Trophoblast cell (in vitro differentiated cells and primary cell): Measurements from ENCODE around the gene TNS1.
A peak's percentile ranks its signal among the peaks of the same experiment; 100 is the strongest.

Source experiments
- DNase-seq, 2 donors: peaks; one replicate each; pipeline ENCODE4 v3.0.0-alpha.2; 2016
- H2AFZ ChIP-seq: 2 replicates; pipeline ENCODE4 v1.6.1; 2013; ENCODE audit warnings: low read length, moderate library complexity, mild to moderate bottlenecking; ENCODE audit not compliant: insufficient read depth, poor library complexity
- H2AK5ac ChIP-seq: 2 replicates; pipeline ENCODE4 v1.6.1; 2013; ENCODE audit warnings: mild to moderate bottlenecking, low read length
- H2BK120ac ChIP-seq: 2 replicates; pipeline ENCODE4 v1.6.1; 2013; ENCODE audit warnings: low read length, mild to moderate bottlenecking, moderate library complexity; ENCODE audit not compliant: insufficient read depth, poor library complexity
- H2BK12ac ChIP-seq: 2 replicates; pipeline ENCODE4 v1.6.1; 2013; ENCODE audit warnings: mild to moderate bottlenecking, low read length, moderate library complexity
- H2BK5ac ChIP-seq: 2 replicates; pipeline ENCODE4 v1.6.1; 2013; ENCODE audit warnings: low read length, low read depth, moderate library complexity, mild to moderate bottlenecking; ENCODE audit not compliant: poor library complexity
- H3K14ac ChIP-seq: 2 replicates; pipeline ENCODE4 v1.6.1; 2013; ENCODE audit warnings: mild to moderate bottlenecking, low read length
- H3K18ac ChIP-seq: 2 replicates; pipeline ENCODE4 v1.6.1; 2013; ENCODE audit warnings: mild to moderate bottlenecking, low read length
- H3K23ac ChIP-seq: 2 replicates; pipeline ENCODE4 v1.6.1; 2013; ENCODE audit warnings: low read length
- H3K27ac ChIP-seq: 2 replicates; pipeline ENCODE4 v1.5.1; 2013; ENCODE audit warnings: low read depth, mild to moderate bottlenecking, inconsistent platforms, low read length, moderate library complexity
- H3K27me3 ChIP-seq: 2 replicates; pipeline ENCODE4 v1.6.1; 2013; ENCODE audit warnings: inconsistent platforms, mild to moderate bottlenecking, low read length, moderate library complexity; ENCODE audit not compliant: insufficient read depth
- H3K36me3 ChIP-seq, 2 experiments: 1 replicate in 1 of 2; 2 replicates in 1 of 2; pipeline ENCODE4 v1.6.1; 2013; ENCODE audit warnings: low read length in 2 of 2, mild to moderate bottlenecking in 2 of 2, moderate library complexity in 1 of 2; ENCODE audit not compliant: insufficient read depth in 2 of 2, control insufficient read depth in 1 of 2
- H3K4ac ChIP-seq: 2 replicates; pipeline ENCODE4 v1.6.1; 2013; ENCODE audit warnings: low read depth, mild to moderate bottlenecking, low read length, moderate library complexity
- H3K4me1 ChIP-seq, 2 experiments: 1 replicate in 1 of 2; 2 replicates in 1 of 2; pipeline ENCODE4 v1.6.1; 2013; ENCODE audit warnings: low read length in 2 of 2, mild to moderate bottlenecking in 2 of 2, moderate library complexity in 1 of 2; ENCODE audit not compliant: insufficient read depth in 2 of 2, control insufficient read depth in 1 of 2
- H3K4me2 ChIP-seq: 2 replicates; pipeline ENCODE4 v1.6.1; 2013; ENCODE audit warnings: inconsistent platforms, mild to moderate bottlenecking, low read length, moderate library complexity
- H3K4me3 ChIP-seq: 2 replicates; pipeline ENCODE4 v1.5.1; 2013; ENCODE audit warnings: mild to moderate bottlenecking, low read depth, low read length, inconsistent platforms
- H3K79me1 ChIP-seq: one replicate; pipeline ENCODE4 v1.6.1; 2013; ENCODE audit warnings: low read length
- H3K79me2 ChIP-seq: 2 replicates; pipeline ENCODE4 v1.6.1; 2013; ENCODE audit warnings: low read length, mild to moderate bottlenecking; ENCODE audit not compliant: control insufficient read depth, insufficient read depth, poor library complexity
- H3K9ac ChIP-seq: 2 replicates; pipeline ENCODE4 v1.6.1; 2013; ENCODE audit warnings: mild to moderate bottlenecking, low read length
- H3K9me3 ChIP-seq: 2 replicates; pipeline ENCODE4 v1.6.1; 2013; ENCODE audit warnings: low read depth, mild to moderate bottlenecking, control low read depth, inconsistent platforms, low read length; ENCODE audit not compliant: insufficient read depth
- H4K12ac ChIP-seq: 2 replicates; pipeline ENCODE4 v1.6.1; 2013; ENCODE audit warnings: low read depth, mild to moderate bottlenecking, low read length, moderate library complexity
- H4K8ac ChIP-seq: 2 replicates; pipeline ENCODE4 v1.6.1; 2013; ENCODE audit warnings: low read depth, mild to moderate bottlenecking, low read length, moderate library complexity
- H4K91ac ChIP-seq: one replicate; pipeline ENCODE4 v1.6.1; 2013; ENCODE audit warnings: low read depth, mild to moderate bottlenecking, low read length, moderate library complexity
- WGBS: extraction: QIAGEN DNeasy Blood & Tissue Kit; methylation state at CpG from one replicate; pipeline ENCODE4 v1.1.7; 2013; ENCODE audit warnings: missing lambda C conversion rate; ENCODE audit not compliant: insufficient read length, insufficient coverage; ENCODE audit errors: extremely low coverage; 5-methylcytosine and 5-hydroxymethylcytosine counted together

TNS1 gene

DNA sequence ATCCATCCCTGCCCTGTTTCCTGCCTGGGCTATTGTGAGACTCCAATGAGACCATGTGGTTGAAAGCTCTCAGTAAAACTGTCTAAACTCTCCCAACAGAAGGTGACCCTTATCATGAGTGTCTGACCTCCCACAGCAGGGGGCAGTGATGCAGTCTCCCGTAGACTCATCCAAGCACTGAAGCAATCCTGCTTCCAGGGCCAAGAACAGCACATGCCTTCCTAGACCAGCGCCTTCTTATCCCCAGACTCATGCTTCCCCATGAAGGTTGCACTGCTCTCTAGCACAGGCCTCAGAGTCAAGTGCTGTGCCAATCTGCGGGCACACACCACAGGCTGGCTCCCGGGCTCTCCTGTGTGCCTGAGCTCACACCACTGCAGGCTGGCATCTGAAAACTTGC lies 112.3 kb downstream of the TNS1 start:
- no peak overlapping the region for H2AFZ ChIP-seq
- H4K12ac ChIP-seq = no peak overlapping the region
- H3K4ac ChIP-seq = no peak overlapping the region
- H4K91ac ChIP-seq = no peak overlapping the region
- peaks cover 6% of the 10 kb centered on the region for H3K9me3 ChIP-seq
- no peaks in the 10 kb centered on the region for H3K4me1 ChIP-seq
- H3K9ac ChIP-seq = no peak overlapping the region
- H2AK5ac ChIP-seq = no peak overlapping the region
- no peaks in the 10 kb centered on the region for H3K79me2 ChIP-seq
- H3K36me3 ChIP-seq = no peaks in the 10 kb centered on the region
- no peak overlapping the region for H4K8ac ChIP-seq
- no peak overlapping the region for H3K14ac ChIP-seq
- H2BK12ac ChIP-seq = no peak overlapping the region
- no peaks in the 10 kb centered on the region for H3K79me1 ChIP-seq
- no peak overlapping the region for H3K18ac ChIP-seq
- H2BK120ac ChIP-seq = no peak overlapping the region
- no peak overlapping the region for H3K23ac ChIP-seq
- WGBS = no CpG with 5 or more reads among the region's 4 CpGs
- no peak overlapping the region for H3K27ac ChIP-seq
- peak; percentile 20 to 38 for DNase-seq
- H3K4me2 ChIP-seq = no peak overlapping the region
- H2BK5ac ChIP-seq = no peak overlapping the region
- no peak overlapping the region for H3K4me3 ChIP-seq
- no peaks in the 10 kb centered on the region for H3K27me3 ChIP-seq

DNA sequence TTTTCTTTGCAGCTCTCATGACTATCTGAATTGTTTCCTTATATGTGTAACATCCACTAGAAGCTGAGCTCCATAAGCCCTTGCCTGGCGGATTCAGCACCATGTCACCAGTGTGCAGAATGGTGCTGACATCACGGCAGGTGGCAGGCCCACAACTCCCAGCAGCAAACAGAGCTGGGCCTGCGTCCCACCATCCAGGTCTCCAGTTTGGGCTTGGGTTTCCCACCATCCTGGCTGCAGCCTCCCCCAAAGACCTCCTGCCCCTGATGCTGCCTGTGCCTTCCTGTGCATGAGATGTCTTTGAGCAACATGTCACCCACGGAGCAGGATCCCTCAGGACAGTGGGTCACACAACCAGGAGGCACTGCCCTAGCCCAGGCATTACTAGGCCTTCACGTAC lies 113.1 kb downstream of the TNS1 start:
- H3K27ac ChIP-seq = no peak overlapping the region
- no peaks in the 10 kb centered on the region for H3K4me1 ChIP-seq
- no peak overlapping the region for H3K18ac ChIP-seq

DNA sequence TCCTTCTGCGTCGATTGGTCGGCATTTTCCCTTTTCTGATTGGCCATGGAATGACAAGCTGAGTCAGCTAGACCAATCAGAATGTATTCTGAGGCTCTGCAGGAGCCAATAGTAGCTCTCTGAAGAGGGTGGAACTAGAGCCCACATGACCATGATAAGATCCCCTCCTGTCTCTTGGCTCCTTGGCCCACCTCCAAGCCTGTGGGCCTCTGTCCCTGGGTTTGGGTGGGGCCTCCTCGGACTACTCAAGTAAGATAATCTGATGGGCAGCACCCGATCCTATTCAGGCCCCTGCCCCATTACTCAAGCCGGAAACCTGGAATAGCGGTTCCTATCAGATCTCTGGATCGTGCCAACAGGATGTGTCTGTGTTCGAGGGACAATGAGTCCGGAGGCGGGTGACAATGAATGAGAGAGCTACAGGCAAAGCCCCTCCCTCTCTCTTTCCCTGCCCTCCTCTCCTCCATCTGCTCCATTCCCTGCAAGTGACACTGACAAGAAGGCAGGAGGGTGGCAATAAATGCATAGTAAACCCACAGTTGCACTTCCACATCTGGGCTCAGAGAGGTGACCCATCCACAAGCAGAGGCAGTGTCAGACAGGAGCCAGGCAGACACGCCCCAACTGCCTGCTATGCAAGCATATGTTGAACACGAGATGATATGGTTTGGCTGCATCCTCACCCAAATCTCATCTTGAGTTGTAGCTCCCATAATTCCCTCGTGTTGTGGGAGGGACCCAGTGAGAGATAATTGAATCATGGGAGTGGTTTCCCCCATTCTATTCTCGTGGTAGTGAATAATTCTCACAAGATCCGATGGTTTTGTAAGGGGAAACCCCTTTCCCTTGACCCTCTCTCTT lies 114.7 kb downstream of the TNS1 start:
- WGBS = no CpG with 5 or more reads among the region's 16 CpGs
- Histone ChIP-seq H4K91ac (no peak overlapping the region), H3K27me3 (no peaks in the 10 kb centered on the region), H3K4me3 (no peak overlapping the region), H3K36me3 (no peaks in the 10 kb centered on the region), H3K9me3 (peaks cover 6% of the 10 kb centered on the region), H3K9ac (no peak overlapping the region), H3K79me2 (no peaks in the 10 kb centered on the region), H2AFZ (no peak overlapping the region), H4K12ac (no peak overlapping the region), H3K79me1 (no peaks in the 10 kb centered on the region), H2BK12ac (no peak overlapping the region), H3K4me2 (no peak overlapping the region), H4K8ac (no peak overlapping the region), H3K14ac (no peak overlapping the region), H3K23ac (no peak overlapping the region), H3K4me1 (no peaks in the 10 kb centered on the region), H3K27ac (no peak overlapping the region), H3K4ac (no peak overlapping the region), H2BK5ac (no peak overlapping the region), H2AK5ac (no peak overlapping the region), H3K18ac (no peak overlapping the region), H2BK120ac (no peak overlapping the region)
- no peak for DNase-seq

More for the DNA sequence above, 113.1 kb downstream of the TNS1 start:
- no peak overlapping the region for H2BK5ac ChIP-seq
- peak overlapping the region; percentile 14 for H3K4me3 ChIP-seq
- no peaks in the 10 kb centered on the region for H3K27me3 ChIP-seq
- H4K91ac ChIP-seq = no peak overlapping the region
- DNase-seq = no peak
- peaks cover 6% of the 10 kb centered on the region for H3K9me3 ChIP-seq
- no peak overlapping the region for H2BK120ac ChIP-seq
- H3K36me3 ChIP-seq = no peaks in the 10 kb centered on the region
- H3K4me2 ChIP-seq = no peak overlapping the region
- WGBS = no CpG with 5 or more reads among the region's 5 CpGs
- no peak overlapping the region for H2AK5ac ChIP-seq
- no peaks in the 10 kb centered on the region for H3K79me2 ChIP-seq
- H3K14ac ChIP-seq = no peak overlapping the region
- no peak overlapping the region for H2BK12ac ChIP-seq
- no peak overlapping the region for H3K9ac ChIP-seq
- H3K79me1 ChIP-seq = no peaks in the 10 kb centered on the region
- no peak overlapping the region for H3K4ac ChIP-seq
- H4K8ac ChIP-seq = no peak overlapping the region
- H2AFZ ChIP-seq = no peak overlapping the region
- H3K23ac ChIP-seq = no peak overlapping the region
- no peak overlapping the region for H4K12ac ChIP-seq

DNA sequence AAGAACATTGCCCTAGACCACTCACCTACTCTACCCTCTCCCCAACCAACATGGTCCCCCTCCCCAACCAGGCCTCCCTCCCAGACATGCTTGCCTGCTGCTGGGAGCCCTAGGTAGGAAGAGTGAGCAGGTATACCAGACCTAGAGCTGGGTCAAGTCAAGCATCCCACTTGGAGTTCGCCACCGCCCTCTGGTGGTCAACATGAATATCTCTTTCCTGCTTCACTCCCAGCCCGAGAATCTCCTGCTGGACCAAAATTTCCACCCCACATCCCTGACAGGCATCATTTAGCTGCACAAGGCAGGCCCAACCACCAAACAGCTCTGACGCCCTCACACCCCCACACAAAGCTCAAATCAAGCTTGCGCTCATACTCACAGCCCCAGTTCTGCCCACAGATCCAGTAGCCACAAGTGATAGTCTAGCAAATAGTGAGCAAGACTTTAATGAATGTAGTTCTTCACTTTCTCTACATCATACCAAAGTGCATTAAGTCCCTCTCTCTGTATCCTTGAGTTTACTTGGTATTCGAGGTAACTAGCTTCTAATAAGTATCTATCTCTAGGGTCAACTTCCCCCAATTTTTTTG lies 116.0 kb downstream of the TNS1 start:
- no peaks in the 10 kb centered on the region for H3K79me2 ChIP-seq
- no peaks in the 10 kb centered on the region for H3K4me1 ChIP-seq
- H3K4me2 ChIP-seq = no peak overlapping the region
- H4K12ac ChIP-seq = no peak overlapping the region
- no peaks in the 10 kb centered on the region for H3K36me3 ChIP-seq
- H3K79me1 ChIP-seq = no peaks in the 10 kb centered on the region
- H3K14ac ChIP-seq = no peak overlapping the region
- peaks cover 6% of the 10 kb centered on the region for H3K9me3 ChIP-seq
- H3K23ac ChIP-seq = no peak overlapping the region
- no peak overlapping the region for H3K4ac ChIP-seq
- no peaks in the 10 kb centered on the region for H3K27me3 ChIP-seq
- H3K18ac ChIP-seq = no peak overlapping the region
- peak; percentile 46 to 80 for DNase-seq
- no peak overlapping the region for H4K91ac ChIP-seq
- WGBS = no CpG with 5 or more reads among the region's 6 CpGs
- H2BK5ac ChIP-seq = no peak overlapping the region
- no peak overlapping the region for H2AK5ac ChIP-seq
- no peak overlapping the region for H2AFZ ChIP-seq
- H4K8ac ChIP-seq = no peak overlapping the region
- no peak overlapping the region for H2BK12ac ChIP-seq
- no peak overlapping the region for H3K4me3 ChIP-seq
- no peak overlapping the region for H3K9ac ChIP-seq
- H3K27ac ChIP-seq = no peak overlapping the region
- no peak overlapping the region for H2BK120ac ChIP-seq
